ENCODE data around the gene RYR2.

GRCh38 chr1:237857455-237857854 is 815.5 kb downstream of the RYR2 start:
- TF ChIP-seq CTCF (IDR thresholded peaks at IDR 0.05; ENCODE audit: low read depth, low read length) (no peak), EZH2phosphoT487 (IDR thresholded peaks at IDR 0.05; ENCODE audit: low read depth) (no peak)

Data from OCI-LY3 (cell line).